DOHH2 (cell line): ENCODE measurements around the gene GP2.

Experiments used
- EZH2phosphoT487 ChIP-seq: fragments of 200-600 bp; sonication (generic); IDR thresholded peaks from 2 replicates; pipeline ENCODE4 v1.6.1; 2017; ENCODE audit warnings: borderline replicate concordance, mild to moderate bottlenecking, antibody characterized with exemption, low read length, moderate library complexity, mixed read lengths
- TF ChIP-seq, protein P1 (sequence below): fragments of 200-600 bp; sonication (generic); IDR thresholded peaks from one replicate; pipeline ENCODE4 v1.5.1; 2014; ENCODE audit warnings: antibody characterized with exemption, mild to moderate bottlenecking, low read depth, low read length; ENCODE audit not compliant: poor library complexity, severe bottlenecking

DNA sequence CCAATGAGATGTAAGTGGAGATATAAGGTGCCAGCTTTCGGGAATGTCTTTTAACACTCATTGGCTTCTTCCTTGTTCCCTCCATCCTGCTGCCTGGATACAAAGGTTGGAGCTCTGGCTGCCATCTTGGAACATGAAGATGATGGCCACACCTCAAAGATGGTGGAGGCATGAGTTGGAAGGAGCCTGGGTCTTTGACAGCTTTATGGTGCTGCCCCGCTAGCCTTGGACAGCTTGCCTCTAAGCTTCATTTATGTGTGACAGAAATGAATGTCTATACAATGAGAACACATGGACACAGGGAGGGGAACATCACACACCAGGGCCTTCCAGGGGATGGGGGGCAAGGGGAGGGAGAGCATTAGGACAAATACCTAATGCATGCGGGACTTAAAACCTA is 13.6 kb downstream of the GP2 start:
- TF ChIP-seq, protein P1, sequence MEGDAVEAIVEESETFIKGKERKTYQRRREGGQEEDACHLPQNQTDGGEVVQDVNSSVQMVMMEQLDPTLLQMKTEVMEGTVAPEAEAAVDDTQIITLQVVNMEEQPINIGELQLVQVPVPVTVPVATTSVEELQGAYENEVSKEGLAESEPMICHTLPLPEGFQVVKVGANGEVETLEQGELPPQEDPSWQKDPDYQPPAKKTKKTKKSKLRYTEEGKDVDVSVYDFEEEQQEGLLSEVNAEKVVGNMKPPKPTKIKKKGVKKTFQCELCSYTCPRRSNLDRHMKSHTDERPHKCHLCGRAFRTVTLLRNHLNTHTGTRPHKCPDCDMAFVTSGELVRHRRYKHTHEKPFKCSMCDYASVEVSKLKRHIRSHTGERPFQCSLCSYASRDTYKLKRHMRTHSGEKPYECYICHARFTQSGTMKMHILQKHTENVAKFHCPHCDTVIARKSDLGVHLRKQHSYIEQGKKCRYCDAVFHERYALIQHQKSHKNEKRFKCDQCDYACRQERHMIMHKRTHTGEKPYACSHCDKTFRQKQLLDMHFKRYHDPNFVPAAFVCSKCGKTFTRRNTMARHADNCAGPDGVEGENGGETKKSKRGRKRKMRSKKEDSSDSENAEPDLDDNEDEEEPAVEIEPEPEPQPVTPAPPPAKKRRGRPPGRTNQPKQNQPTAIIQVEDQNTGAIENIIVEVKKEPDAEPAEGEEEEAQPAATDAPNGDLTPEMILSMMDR, result no peak
- TF ChIP-seq EZH2phosphoT487, result no peak
